Activated T-cell treated with anti-CD3 and anti-CD28 coated beads, Interleukin-2, amount 50 U/mL, for 24 hours (primary cell): ENCODE data around the gene ADM.

Source experiments
- DNase-seq: peaks from one replicate; pipeline ENCODE4 v3.0.0-alpha.2; 2020
- H3K27ac Mint-ChIP-seq: 2 replicates; pipeline ENCODE4 v1.8.0; 2020; ENCODE audit warnings: mild to moderate bottlenecking, mixed read lengths
- H3K27me3 Mint-ChIP-seq: 2 replicates; pipeline ENCODE4 v1.8.0; 2020; ENCODE audit warnings: mixed read lengths
- H3K36me3 Mint-ChIP-seq: 2 replicates; pipeline ENCODE4 v1.8.0; 2020; ENCODE audit warnings: low read depth, mixed read lengths
- H3K4me1 Mint-ChIP-seq: 2 replicates; pipeline ENCODE4 v1.8.0; 2020; ENCODE audit warnings: low read depth, mixed read lengths
- H3K4me3 Mint-ChIP-seq: 2 replicates; pipeline ENCODE4 v1.8.0; 2020; ENCODE audit warnings: mild to moderate bottlenecking, moderate library complexity, mixed read lengths
- H3K9me3 Mint-ChIP-seq: 2 replicates; pipeline ENCODE4 v1.8.0; 2020; ENCODE audit warnings: mixed read lengths

Gene ADM

DNA sequence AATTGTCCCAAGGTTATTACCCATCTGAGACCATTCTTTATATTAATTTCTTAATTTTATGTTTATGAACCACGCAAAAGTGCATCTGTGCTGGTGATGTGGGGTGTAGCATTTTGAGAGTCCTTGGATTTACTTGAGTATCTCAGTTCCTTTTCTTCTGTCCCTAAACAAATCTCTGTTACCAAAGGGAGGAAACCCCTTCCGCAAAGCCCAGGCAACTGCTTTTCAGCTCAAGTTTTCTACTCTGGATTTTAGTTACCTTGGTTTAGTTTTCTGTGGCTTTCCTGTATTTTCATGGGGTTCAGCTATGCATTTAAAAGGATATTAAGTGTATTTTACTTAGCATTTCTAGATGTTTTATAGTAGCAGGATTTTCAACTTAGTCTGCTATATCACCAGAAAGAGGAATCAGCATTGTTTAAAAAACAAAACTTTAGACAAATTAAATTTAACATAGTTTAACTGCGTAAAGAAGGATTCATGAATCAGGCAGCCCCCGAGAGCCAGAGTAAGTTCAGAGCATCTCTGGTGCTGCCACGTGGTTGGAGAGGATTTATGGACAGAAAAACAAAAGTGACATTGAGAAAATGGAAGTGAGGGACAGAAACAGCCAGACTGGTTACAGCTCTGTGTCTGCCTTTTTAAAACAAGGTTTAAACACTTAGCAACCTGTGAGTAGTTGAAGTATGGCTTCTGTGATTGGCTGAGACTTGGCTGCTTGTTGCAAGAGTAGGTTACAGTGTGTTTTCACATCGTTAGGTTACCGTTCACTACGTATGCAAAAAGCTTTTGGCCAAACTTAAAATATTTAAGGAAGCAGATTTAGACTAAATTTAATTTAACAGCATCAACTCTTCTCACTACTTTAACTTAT, 9.6 kb downstream of the ADM start:
- no peak for DNase-seq
- no peak overlapping the region for H3K27ac Mint-ChIP-seq
- H3K27me3 Mint-ChIP-seq: peaks cover 37% of the 10 kb centered on the region
- no peak overlapping the region for H3K4me3 Mint-ChIP-seq
- H3K9me3 Mint-ChIP-seq: no peaks in the 10 kb centered on the region
- H3K4me1 Mint-ChIP-seq: peaks cover 11% of the 10 kb centered on the region
- no peaks in the 10 kb centered on the region for H3K36me3 Mint-ChIP-seq

DNA sequence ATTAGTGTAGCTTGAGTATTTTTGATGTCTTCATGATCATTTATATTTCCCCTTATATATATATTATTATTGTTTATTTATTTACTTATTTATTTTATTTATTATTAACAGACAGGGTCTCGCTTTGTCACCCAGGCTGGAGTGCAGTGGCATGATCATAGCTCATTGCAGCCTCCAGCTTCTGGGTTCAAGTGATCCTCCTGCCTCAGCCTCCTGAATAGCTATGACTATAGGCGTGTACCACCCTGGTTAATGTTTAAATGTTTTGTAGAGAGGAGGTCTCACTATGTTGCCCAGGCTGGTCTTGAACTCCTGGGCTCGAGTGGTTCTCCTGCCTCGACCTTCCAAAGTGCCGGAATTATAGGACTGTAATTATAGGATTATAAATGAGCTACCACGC, 10.2 kb downstream of the ADM start:
- no peak for DNase-seq
- no peaks in the 10 kb centered on the region for H3K9me3 Mint-ChIP-seq
- H3K27me3 Mint-ChIP-seq: peaks cover 31% of the 10 kb centered on the region
- H3K4me3 Mint-ChIP-seq: no peak overlapping the region
- H3K27ac Mint-ChIP-seq: no peak overlapping the region
- no peaks in the 10 kb centered on the region for H3K36me3 Mint-ChIP-seq
- H3K4me1 Mint-ChIP-seq: peaks cover 9% of the 10 kb centered on the region

DNA sequence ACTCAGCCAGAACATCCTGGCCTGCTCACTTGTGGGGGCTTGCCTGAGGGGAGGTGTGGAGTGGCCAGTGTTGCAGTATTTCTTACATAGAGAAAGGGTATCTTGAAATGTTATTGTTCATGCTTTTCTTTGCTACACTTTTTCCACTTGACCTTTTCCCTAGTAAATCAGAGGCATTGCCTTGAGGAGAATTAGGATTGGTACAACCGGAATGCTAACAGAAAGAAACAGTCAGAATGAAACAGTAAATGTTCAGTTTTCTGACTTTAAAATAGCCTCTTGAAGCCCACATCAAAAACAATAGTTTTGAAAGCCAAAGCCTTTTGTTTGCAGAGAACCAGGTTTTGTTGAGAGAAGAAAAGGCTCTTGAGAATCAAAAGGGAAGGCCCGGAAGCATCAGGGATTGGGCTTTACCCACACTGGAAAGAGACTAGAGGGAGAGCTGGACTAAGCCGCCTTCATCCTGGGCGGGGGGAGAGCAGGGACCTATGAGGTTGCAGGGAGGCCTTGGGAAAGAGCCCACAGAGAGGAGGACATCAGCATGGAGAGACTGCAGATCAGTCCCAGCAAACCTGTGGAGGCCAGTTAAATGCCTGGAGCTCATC, 12.4 kb downstream of the ADM start:
- Mint-ChIP-seq H3K9me3 (no peaks in the 10 kb centered on the region), H3K27me3 (peaks cover 17% of the 10 kb centered on the region), H3K4me1 (peaks cover 10% of the 10 kb centered on the region), H3K4me3 (no peak overlapping the region), H3K36me3 (no peaks in the 10 kb centered on the region), H3K27ac (no peak overlapping the region)
- no peak for DNase-seq

DNA sequence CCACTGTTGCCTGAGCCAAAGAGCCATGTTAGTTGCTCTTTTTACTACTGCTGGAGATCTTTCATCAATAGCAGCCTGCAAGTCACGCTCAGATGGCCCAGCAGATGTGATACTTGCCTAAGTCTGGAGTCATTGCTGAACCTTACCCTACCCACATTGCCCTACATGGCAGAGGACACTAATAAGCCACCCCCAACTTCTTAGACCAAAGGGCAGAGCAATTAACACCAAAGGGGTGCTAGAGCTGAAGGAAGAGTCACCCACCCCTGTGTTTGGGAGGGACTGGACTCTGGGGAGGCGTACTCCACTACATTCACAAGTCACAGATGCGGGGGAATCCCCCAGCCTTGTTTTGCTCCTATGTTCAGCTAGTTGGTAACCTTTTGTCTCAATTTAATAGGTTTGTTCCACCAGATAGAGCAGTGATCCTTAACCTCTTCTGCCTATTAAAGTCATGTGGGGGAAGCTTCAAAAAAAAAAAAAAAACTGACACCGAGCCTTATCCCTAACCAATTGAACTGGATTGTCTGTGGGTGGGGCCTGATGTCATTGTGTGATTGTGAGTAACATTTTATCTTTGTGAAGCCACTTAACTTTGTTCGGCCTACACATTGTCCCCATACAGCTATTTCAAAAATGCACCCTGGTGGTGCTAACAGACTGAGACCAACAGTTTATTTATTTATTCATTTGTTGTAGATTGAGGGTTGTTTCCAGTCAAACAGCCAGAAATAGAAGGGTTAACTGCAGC, 13.1 kb downstream of the ADM start:
- Mint-ChIP-seq H3K4me3 (no peak overlapping the region), H3K27ac (no peak overlapping the region), H3K9me3 (no peaks in the 10 kb centered on the region), H3K27me3 (peaks cover 11% of the 10 kb centered on the region), H3K36me3 (no peaks in the 10 kb centered on the region), H3K4me1 (peaks cover 17% of the 10 kb centered on the region)
- no peak for DNase-seq

- H3K27me3 Mint-ChIP-seq: peaks cover 14% of the 10 kb centered on the region
- H3K9me3 Mint-ChIP-seq: no peaks in the 10 kb centered on the region
- no peaks in the 10 kb centered on the region for H3K36me3 Mint-ChIP-seq
- H3K4me3 Mint-ChIP-seq: no peak overlapping the region
- H3K27ac Mint-ChIP-seq: no peak overlapping the region
- DNase-seq: no peak
- peaks cover 21% of the 10 kb centered on the region for H3K4me1 Mint-ChIP-seq
Measured at GRCh38 chr11:10318527-10318802, 13.6 kb downstream of the ADM start.

GRCh38 chr11:10319702-10320558, 15.1 kb downstream of the ADM start:
- Mint-ChIP-seq H3K9me3 (no peaks in the 10 kb centered on the region), H3K27me3 (peaks cover 10% of the 10 kb centered on the region), H3K4me1 (peaks cover 19% of the 10 kb centered on the region), H3K27ac (no peak overlapping the region), H3K4me3 (no peak overlapping the region), H3K36me3 (no peaks in the 10 kb centered on the region)
- no peak for DNase-seq

GRCh38 chr11:10320736-10321465, 16.0 kb downstream of the ADM start:
- Mint-ChIP-seq H3K36me3 (no peaks in the 10 kb centered on the region), H3K9me3 (no peaks in the 10 kb centered on the region), H3K4me3 (no peak overlapping the region), H3K4me1 (peaks cover 19% of the 10 kb centered on the region), H3K27ac (no peak overlapping the region), H3K27me3 (peaks cover 15% of the 10 kb centered on the region)
- no peak for DNase-seq

DNA sequence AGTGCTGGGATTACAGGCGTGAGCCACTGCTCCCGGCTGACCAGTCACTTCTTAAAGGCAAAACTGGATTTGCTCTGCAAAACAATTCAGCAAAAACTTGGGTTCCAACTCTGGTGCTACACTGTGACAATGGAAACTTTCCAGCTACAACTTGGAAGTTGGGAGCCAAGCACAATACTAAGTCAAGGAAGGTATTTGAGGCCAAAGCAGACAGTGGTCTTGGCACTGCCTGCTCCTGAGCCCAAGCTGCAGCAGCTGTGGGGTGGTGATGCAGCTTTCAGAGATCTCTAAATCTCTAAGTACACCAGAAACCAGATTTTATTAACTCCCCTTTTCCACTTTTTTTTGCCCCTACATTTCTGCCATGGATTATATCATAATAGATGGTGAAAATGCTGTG, 17.5 kb downstream of the ADM start:
- peak overlapping the region; percentile 35 for H3K4me3 Mint-ChIP-seq
- H3K9me3 Mint-ChIP-seq: no peaks in the 10 kb centered on the region
- peaks cover 19% of the 10 kb centered on the region for H3K4me1 Mint-ChIP-seq
- no peak for DNase-seq
- no peaks in the 10 kb centered on the region for H3K36me3 Mint-ChIP-seq
- peaks cover 15% of the 10 kb centered on the region for H3K27me3 Mint-ChIP-seq
- H3K27ac Mint-ChIP-seq: peak overlapping the region; percentile 93

- peaks cover 15% of the 10 kb centered on the region for H3K27me3 Mint-ChIP-seq
- peaks cover 15% of the 10 kb centered on the region for H3K4me1 Mint-ChIP-seq
- no peaks in the 10 kb centered on the region for H3K36me3 Mint-ChIP-seq
- H3K9me3 Mint-ChIP-seq: no peaks in the 10 kb centered on the region
- peak overlapping the region; percentile 35 for H3K4me3 Mint-ChIP-seq
- peak; percentile 75 for DNase-seq
- H3K27ac Mint-ChIP-seq: peak overlapping the region; percentile 93
Measured at GRCh38 chr11:10322830-10323792, 18.2 kb downstream of the ADM start.

GRCh38 chr11:10323793-10324170, 18.9 kb downstream of the ADM start:
- no peak overlapping the region for H3K27ac Mint-ChIP-seq

GRCh38 chr11:10324474-10324873, 19.6 kb downstream of the ADM start:
- Mint-ChIP-seq H3K4me1 (peaks cover 14% of the 10 kb centered on the region), H3K27ac (no peak overlapping the region), H3K9me3 (no peaks in the 10 kb centered on the region), H3K27me3 (peaks cover 15% of the 10 kb centered on the region), H3K4me3 (no peak overlapping the region), H3K36me3 (no peaks in the 10 kb centered on the region)
- no peak for DNase-seq

More at GRCh38 chr11:10323793-10324170, 18.9 kb downstream of the ADM start:
- Mint-ChIP-seq H3K27me3 (peaks cover 15% of the 10 kb centered on the region), H3K36me3 (no peaks in the 10 kb centered on the region), H3K4me1 (peaks cover 14% of the 10 kb centered on the region), H3K4me3 (no peak overlapping the region), H3K9me3 (no peaks in the 10 kb centered on the region)
- DNase-seq: no peak

DNA sequence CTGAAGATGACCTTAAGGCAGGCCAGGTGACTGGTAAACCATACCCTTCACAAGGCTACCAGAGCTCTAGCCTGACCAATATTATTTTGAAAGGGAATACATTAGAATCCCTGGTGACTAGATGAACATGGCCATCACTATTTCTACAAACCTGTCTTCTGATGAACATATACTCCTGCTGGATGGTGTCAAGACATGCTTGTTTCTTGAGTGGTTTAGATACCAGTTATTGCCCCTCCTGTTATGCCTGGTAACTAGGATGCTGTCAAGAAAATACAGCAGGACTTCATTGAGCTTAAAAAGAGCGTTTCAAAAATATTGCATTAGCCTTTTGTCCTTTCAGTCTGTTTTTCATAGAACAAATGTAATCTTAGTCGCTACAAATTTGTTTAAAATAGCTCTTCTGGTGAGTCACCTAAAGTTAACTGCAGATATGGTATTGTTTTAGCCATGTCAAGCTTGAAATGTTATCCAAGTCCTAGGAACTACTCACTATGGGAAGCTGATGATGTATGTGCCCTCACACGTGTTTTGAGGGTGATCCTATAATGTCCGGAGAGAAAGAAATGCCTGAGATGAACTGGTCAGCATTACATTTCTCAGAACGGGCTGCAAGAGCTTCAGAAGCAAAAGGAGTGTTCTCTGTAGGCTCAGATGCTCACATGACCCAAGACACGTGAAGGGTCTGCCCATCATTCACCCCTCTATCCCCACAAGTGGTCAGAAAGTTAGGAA, 20.6 kb downstream of the ADM start:
- H3K36me3 Mint-ChIP-seq: no peaks in the 10 kb centered on the region
- H3K27me3 Mint-ChIP-seq: peaks cover 17% of the 10 kb centered on the region
- H3K9me3 Mint-ChIP-seq: no peaks in the 10 kb centered on the region
- H3K4me3 Mint-ChIP-seq: no peak overlapping the region
- DNase-seq: no peak
- peaks cover 14% of the 10 kb centered on the region for H3K4me1 Mint-ChIP-seq
- no peak overlapping the region for H3K27ac Mint-ChIP-seq
